K562 (cell line): Measurements from ENCODE around the gene MUC7. TPM values are rescaled to one million over a fixed set of nuclear protein-coding genes. Genes with fewer than 3 reads are reported as not detected.

ENCODE experiments used
- ATAC-seq: fragments of 200-7000 bp; cut with Tn5 transposase; 3 replicates; pipeline ENCODE4 v1.9.1; 2020; ENCODE audit warnings: moderate library complexity
- BruUV-seq: library from RNA; stranded (reverse); fragments of 400-500 nt; replicated peaks from 2 replicates; lab custom pipeline; 2021; lab: Mats Ljungman, UMichigan
- CTCF ChIA-PET: fragments of 300-600 bp; formaldehyde crosslinking; extraction: SDS; loops from one replicate; lab custom pipeline; 2021; ENCODE audit warnings: low intra/inter-chr PET ratio; lab: Yijun Ruan, JAX
- POLR2A ChIA-PET: fragments of 300-600, 350-650 bp; sonication (Branson Sonifier 250); formaldehyde crosslinking; extraction: SDS; loops from one replicate; lab custom pipeline; 2021; ENCODE audit warnings: antibody characterized with exemption, inconsistent platforms; lab: Yijun Ruan, JAX
- DNase-seq, 4 experiments: peaks; one replicate each; pipeline versions ENCODE4 v3.0.0 to v3.0.0-alpha.2; 2011 to 2018; ENCODE audit warnings: low spot score in 3 of 4, mixed read lengths in 3 of 4; ENCODE audit errors: extremely low read depth in 1 of 4
- FAIRE-seq: peaks from 2 replicates; lab custom pipeline; 2011; peaks lifted over from hg19 to GRCh38; lab: Jason Lieb, UNC
- H2AFZ ChIP-seq: 2 replicates; pipeline ENCODE4 v1.6.0; 2011; ENCODE audit warnings: low read depth, low read length, control low read depth, inconsistent platforms
- H3K27ac ChIP-seq: fragments of 200-600 bp; 3 replicates; pipeline ENCODE4 v1.8.0; 2011; ENCODE audit warnings: low read depth, mild to moderate bottlenecking, control low read depth, inconsistent platforms, low read length, moderate library complexity, mixed read lengths; ENCODE audit errors: extremely low read depth
- H3K27me3 ChIP-seq, 2 experiments: fragments of 300-600 bp in 1 of 2; 2 replicates in 1 of 2; 3 replicates in 1 of 2; pipeline versions ENCODE4 v1.6.0 to v1.8.0; 2011; ENCODE audit warnings: inconsistent platforms in 2 of 2, low read length in 2 of 2, mild to moderate bottlenecking in 1 of 2, mixed read lengths in 1 of 2, moderate library complexity in 1 of 2; ENCODE audit not compliant: control insufficient read depth in 2 of 2, insufficient read depth in 2 of 2
- H3K36me3 ChIP-seq: fragments of 300-600 bp; 3 replicates; pipeline ENCODE4 v1.8.0; 2011; ENCODE audit warnings: mild to moderate bottlenecking, low read length, inconsistent platforms; ENCODE audit not compliant: control insufficient read depth, insufficient read depth
- H3K4me1 ChIP-seq, 2 experiments: fragments of 200-600 bp in 1 of 2; replicated peaks in 1 of 2; 2 replicates in 1 of 2; 3 replicates in 1 of 2; pipeline versions ENCODE4 v1.5.1 to v1.8.0; 2011; ENCODE audit warnings: inconsistent platforms in 2 of 2, low read length in 2 of 2, mild to moderate bottlenecking in 1 of 2, mixed read lengths in 1 of 2, moderate library complexity in 1 of 2; ENCODE audit not compliant: control insufficient read depth in 2 of 2, insufficient read depth in 2 of 2
- H3K4me2 ChIP-seq: 2 replicates; pipeline ENCODE4 v1.6.1; 2011; ENCODE audit warnings: low read length, control low read depth, inconsistent platforms, mixed read lengths; ENCODE audit not compliant: insufficient read depth
- H3K4me3 ChIP-seq: fragments of 200-600 bp; sonication (generic), shearing (Covaris generic); 2 replicates; pipeline ENCODE4 v1.5.1; 2016; ENCODE audit warnings: control low read depth, inconsistent platforms
- H3K79me2 ChIP-seq: fragments of 200-600 bp; 3 replicates; pipeline ENCODE4 v1.8.0; 2011; ENCODE audit warnings: low read length, inconsistent platforms; ENCODE audit not compliant: control insufficient read depth, insufficient read depth
- H3K9ac ChIP-seq, 2 experiments: 2 replicates each; pipeline versions ENCODE4 v1.6.0 to v1.6.1; 2011; ENCODE audit warnings: low read depth in 2 of 2, low read length in 2 of 2, control low read depth in 1 of 2, inconsistent platforms in 1 of 2, mild to moderate bottlenecking in 1 of 2, mixed read lengths in 1 of 2; ENCODE audit not compliant: insufficient read depth in 1 of 2
- H3K9me1 ChIP-seq: one replicate; pipeline ENCODE4 v1.6.0; 2011; ENCODE audit warnings: inconsistent platforms, mild to moderate bottlenecking, low read length, moderate library complexity; ENCODE audit not compliant: control insufficient read depth, insufficient read depth
- H3K9me3 ChIP-seq: replicated peaks from 2 replicates; pipeline ENCODE4 v1.5.1; 2011; ENCODE audit warnings: low read depth, low read length, inconsistent platforms; ENCODE audit not compliant: control insufficient read depth, insufficient read depth
- H4K20me1 ChIP-seq: replicated peaks from 2 replicates; pipeline ENCODE4 v1.6.1; 2011; ENCODE audit warnings: low read length, inconsistent platforms, mixed read lengths; ENCODE audit not compliant: control insufficient read depth, insufficient read depth
- DDX20 ChIP-seq: fragments of 450-650 bp; IDR thresholded peaks from 2 replicates; pipeline ENCODE4 v1.6.1; 2016; ENCODE audit warnings: missing genetic modification characterization, low read depth, mild to moderate bottlenecking, missing compliant biosample characterization, moderate library complexity
- EP300 ChIP-seq: IDR thresholded peaks from 2 replicates; pipeline ENCODE4 v1.6.1; 2012; ENCODE audit warnings: low read length, improper control_type of control experiment
- HMBOX1 ChIP-seq: sonication (generic); IDR thresholded peaks from 2 replicates; pipeline ENCODE4 v1.6.1; 2016
- HMG20A ChIP-seq: fragments of 450-650 bp; formaldehyde crosslinking; conservative IDR thresholded peaks from 2 replicates; pipeline ENCODE4 v1.4.0; 2020; ENCODE audit warnings: mild to moderate bottlenecking, mixed read lengths
- JUN ChIP-seq, 2 experiments: sonication (generic) in 1 of 2; formaldehyde crosslinking in 1 of 2; IDR thresholded peaks; 2 replicates each; pipeline versions ENCODE4 v1.6.1 to v1.8.0; 2012 to 2022; ENCODE audit warnings: borderline replicate concordance in 2 of 2, mild to moderate bottlenecking in 2 of 2, improper control_type of control experiment in 1 of 2, low read depth in 1 of 2, low read length in 1 of 2, missing genetic modification reagents in 1 of 2
- MEF2A ChIP-seq: IDR thresholded peaks from 2 replicates; pipeline ENCODE4 v1.6.1; 2011; ENCODE audit warnings: low read depth, mild to moderate bottlenecking, low read length, moderate library complexity; ENCODE audit not compliant: control insufficient read depth
- NR2C2 ChIP-seq, 2 experiments: fragments of 200-800 bp in 1 of 2; sonication (Bioruptor generic) in 1 of 2; sonication (generic) in 1 of 2; formaldehyde crosslinking in 1 of 2; IDR thresholded peaks; 2 replicates each; pipeline versions ENCODE4 v1.6.1 to v1.8.0; 2016 to 2022; ENCODE audit warnings: mild to moderate bottlenecking in 1 of 2, missing compliant biosample characterization in 1 of 2, missing genetic modification characterization in 1 of 2, missing genetic modification reagents in 1 of 2
- PCBP2 ChIP-seq: fragments of 200-400 bp; formaldehyde crosslinking; IDR thresholded peaks from 2 replicates; pipeline ENCODE4 v1.6.1; 2018; ENCODE audit warnings: low read length, low read depth, mild to moderate bottlenecking, moderate library complexity; ENCODE audit not compliant: poor library complexity, severe bottlenecking
- RBM17 ChIP-seq: fragments of 200-400 bp; formaldehyde crosslinking; IDR thresholded peaks from 2 replicates; pipeline ENCODE4 v1.6.1; 2017; ENCODE audit warnings: low read depth, mild to moderate bottlenecking, low read length, borderline replicate concordance
- SMAD1 ChIP-seq: fragments of 150-350 bp; IDR thresholded peaks from 2 replicates; pipeline ENCODE4 v1.6.1; 2014; ENCODE audit warnings: low read length, low read depth; ENCODE audit not compliant: partially characterized antibody
- STAG1 ChIP-seq: sonication (generic); formaldehyde crosslinking; IDR thresholded peaks from 2 replicates; pipeline ENCODE4 v1.5.0; 2020; ENCODE audit warnings: missing genetic modification reagents, borderline replicate concordance
- TBL1XR1 ChIP-seq, 2 experiments: IDR thresholded peaks; 2 replicates each; pipeline ENCODE4 v1.6.1; 2012; ENCODE audit warnings: improper control_type of control experiment in 2 of 2, low read length in 2 of 2, mild to moderate bottlenecking in 1 of 2
- ZHX1 ChIP-seq: fragments of 150-350 bp; conservative IDR thresholded peaks from 2 replicates; pipeline ENCODE4 v1.6.1; 2014; ENCODE audit warnings: low read length
- ZNF589 ChIP-seq: fragments of 200-800 bp; sonication (Bioruptor generic); IDR thresholded peaks from 2 replicates; pipeline ENCODE4 v1.6.1; 2016; ENCODE audit warnings: low read depth, missing genetic modification characterization, missing compliant biosample characterization
- WGBS: fragments of 100-300 bp; shearing (Covaris generic); methylation state at CpG from one replicate; pipeline ENCODE4 v1.1.6; 2016; ENCODE audit warnings: low coverage, mixed read lengths; ENCODE audit not compliant: insufficient coverage; ENCODE audit errors: missing lambda C conversion rate; 5-methylcytosine and 5-hydroxymethylcytosine counted together
- in situ Hi-C: fragments of 300-500 bp; cut with MboI; formaldehyde crosslinking; loops from 4 replicates; pipeline ENCODE4 v1.15.0; 2018; ENCODE audit warnings: inconsistent platforms, mixed read lengths
- intact Hi-C: fragments of 100-400 bp; cut with micrococcal nuclease; formaldehyde crosslinking; loops from 2 replicates; pipeline ENCODE4 v1.14.2; 2022
- polyA plus RNA-seq, 8 experiments: library from polyadenylated mRNA; depleted of rRNA in 4 of 8; stranded (reverse) in 5 of 8; unstranded in 3 of 8; fragments of >200 nt; fragmentation: Nextera tagmentation in 2 of 8; fragmentation: Illumina TruSeq in 1 of 8; extraction: Ambion mirVana in 2 of 8; extraction: Trizol in 1 of 8; gene quantifications; 2 replicates each; pipeline versions ENCODE4 v1.2.1 to v1.2.3, GENCODE V29; 2011 to 2014; ENCODE audit warnings: inconsistent platforms in 1 of 8, missing spikeins in 1 of 8
- total RNA-seq, 7 experiments: library from RNA; depleted of rRNA in 6 of 7; stranded (reverse); fragments of >200 nt in 6 of 7; fragmentation: Illumina TruSeq in 2 of 7; extraction: Trizol in 2 of 7; gene quantifications; 2 replicates each; pipeline versions ENCODE4 v1.2.1 to v1.2.3, GENCODE V29; 2011 to 2021; ENCODE audit warnings: low replicate concordance in 1 of 7
- TF ChIP-seq, protein P1 (sequence below): fragments of 250-450 bp; sonication (Bioruptor Pico); IDR thresholded peaks from 2 replicates; pipeline ENCODE4 v1.8.0; 2022; ENCODE audit warnings: moderate library complexity, mild to moderate bottlenecking, inconsistent platforms
- TF ChIP-seq, protein P2 (sequence below), 2 experiments: fragments of 450-650 bp in 1 of 2; sonication (generic) in 1 of 2; formaldehyde crosslinking in 1 of 2; IDR thresholded peaks in 1 of 2; conservative IDR thresholded peaks in 1 of 2; 2 replicates each; pipeline versions ENCODE4 v1.6.1 to v1.8.1; 2016 to 2023; ENCODE audit warnings: mild to moderate bottlenecking in 2 of 2, moderate library complexity in 2 of 2, inconsistent platforms in 1 of 2, missing genetic modification reagents in 1 of 2

The MUC7 gene
- total and polyA plus RNA-seq, 9 of the 15 experiments (the other 6 are each of a cell fraction or from before 2014, with no cell fraction given): not detected

GRCh38 chr4:70530997-70531396, 59.0 kb downstream of the MUC7 start:
- Histone ChIP-seq H3K36me3 (no peaks in the 10 kb centered on the region), H3K9me1 (no peaks in the 10 kb centered on the region), H3K4me1 (no peaks in the 10 kb centered on the region), H3K27ac (no peak overlapping the region), H3K9ac (no peak overlapping the region), H2AFZ (no peak overlapping the region), H3K9me3 (no peaks in the 10 kb centered on the region), H3K4me3 (no peak overlapping the region), H4K20me1 (no peaks in the 10 kb centered on the region), H3K79me2 (no peaks in the 10 kb centered on the region), H3K27me3 (no peaks in the 10 kb centered on the region), H3K4me2 (no peak overlapping the region)
- in situ Hi-C loops: no loop called here
- TF ChIP-seq NR2C2 (CRISPR knock-in tag; IDR thresholded peaks at IDR 0.05) (no peak), NR2C2 (tag; IDR thresholded peaks at IDR 0.05) (no peak), RBM17 (no peak), DDX20 (tag) (no peak), SMAD1 (no peak), MEF2A (no peak), HMG20A (CRISPR knock-in tag) (no peak), JUN (IDR thresholded peaks at IDR 0.05; ENCODE audit: borderline replicate concordance, low read depth, low read length) (no peak), JUN (CRISPR knock-in tag; IDR thresholded peaks at IDR 0.05; ENCODE audit: borderline replicate concordance) (no peak), ZHX1 (no peak), ZNF589 (CRISPR knock-in tag) (no peak), STAG1 (CRISPR knock-in tag) (no peak), HMBOX1 (no peak), EP300 (no peak), PCBP2 (no peak), TBL1XR1 (IDR thresholded peaks at IDR 0.05; ENCODE audit: low read length in 2 of 2) (no peak)
- TF ChIP-seq, protein P1, sequence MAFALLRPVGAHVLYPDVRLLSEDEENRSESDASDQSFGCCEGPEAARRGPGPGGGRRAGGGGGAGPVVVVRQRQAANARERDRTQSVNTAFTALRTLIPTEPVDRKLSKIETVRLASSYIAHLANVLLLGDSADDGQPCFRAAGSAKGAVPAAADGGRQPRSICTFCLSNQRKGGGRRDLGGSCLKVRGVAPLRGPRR (CRISPR knock-in tag): no peak
- TF ChIP-seq, protein P2, sequence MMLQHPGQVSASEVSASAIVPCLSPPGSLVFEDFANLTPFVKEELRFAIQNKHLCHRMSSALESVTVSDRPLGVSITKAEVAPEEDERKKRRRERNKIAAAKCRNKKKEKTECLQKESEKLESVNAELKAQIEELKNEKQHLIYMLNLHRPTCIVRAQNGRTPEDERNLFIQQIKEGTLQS (IDR thresholded peaks at IDR 0.05): no peak
- TF ChIP-seq, protein P2 (CRISPR knock-in tag; conservative IDR thresholded peaks at IDR 0.05): no peak
- WGBS: 0% methylated on average over 5 of the region's 5 CpGs
- ChIA-PET POLR2A (no interaction called here), CTCF (no interaction called here)
- no peak for DNase-seq
- ATAC-seq: no peak
- BruUV-seq: no TSS peak
- FAIRE-seq: no peak
- intact Hi-C loops: no loop called here
